ENCODE data around the gene UGT1A8.
"Not testable (repeated sequence)": the region's sequence is repeated elsewhere in the genome, so short reads cannot be mapped to it uniquely, and the experiment has no call there.

UGT1A8 gene

GRCh38 chr2:233686928-233687327 is 69.5 kb downstream of the UGT1A8 start:
- no peak for DNase-seq (ENCODE audit: low read depth in 2 of 2)

DNA sequence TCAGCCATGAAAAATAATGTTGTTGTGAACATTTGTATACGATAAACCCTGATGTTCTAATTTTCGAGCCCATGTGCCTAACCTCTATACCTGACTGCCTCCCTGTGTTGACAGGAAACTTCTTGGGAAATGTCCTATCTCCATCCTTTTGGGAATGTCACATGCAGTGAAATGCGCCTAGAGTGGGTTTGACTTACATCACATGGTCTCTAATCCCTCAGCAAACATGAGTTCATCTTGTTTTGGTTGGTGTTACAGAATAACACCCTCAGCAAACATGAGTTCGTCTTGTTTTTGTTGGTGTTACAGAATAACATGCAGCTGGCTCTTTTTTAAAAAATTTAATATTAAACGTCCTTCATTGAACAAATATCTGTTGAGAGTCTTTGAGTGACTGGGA is 70.9 kb downstream of the UGT1A8 start:
- DNase-seq (ENCODE audit: low read depth in 2 of 2) = no peak

DNA sequence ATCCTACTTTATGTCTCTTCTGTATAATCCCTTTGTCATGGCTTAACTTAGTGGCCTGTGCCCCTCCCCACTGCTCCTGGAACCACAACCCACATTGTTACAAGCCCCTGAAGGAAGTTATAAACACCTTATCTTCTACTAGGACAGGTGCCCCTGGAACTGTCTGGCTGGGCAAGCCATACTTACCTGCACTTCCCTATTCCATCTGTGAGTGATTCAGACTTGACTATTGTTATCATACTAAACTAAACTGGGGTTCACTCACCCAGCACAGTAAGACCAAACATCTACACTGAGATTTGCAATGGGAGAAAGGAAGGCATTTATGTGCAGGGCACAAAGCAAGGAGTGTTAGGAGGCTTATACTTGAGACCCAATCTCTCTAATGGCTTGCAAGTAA is 71.6 kb downstream of the UGT1A8 start:
- DNase-seq (ENCODE audit: low read depth in 2 of 2) = no peak

- no peak for DNase-seq (ENCODE audit: low read depth in 2 of 2)
Observed at GRCh38 chr2:233689501-233689900, 72.1 kb downstream of the UGT1A8 start.

- no peak for DNase-seq (ENCODE audit: low read depth in 2 of 2)
Observed at GRCh38 chr2:233690444-233690843, 73.0 kb downstream of the UGT1A8 start.

DNA sequence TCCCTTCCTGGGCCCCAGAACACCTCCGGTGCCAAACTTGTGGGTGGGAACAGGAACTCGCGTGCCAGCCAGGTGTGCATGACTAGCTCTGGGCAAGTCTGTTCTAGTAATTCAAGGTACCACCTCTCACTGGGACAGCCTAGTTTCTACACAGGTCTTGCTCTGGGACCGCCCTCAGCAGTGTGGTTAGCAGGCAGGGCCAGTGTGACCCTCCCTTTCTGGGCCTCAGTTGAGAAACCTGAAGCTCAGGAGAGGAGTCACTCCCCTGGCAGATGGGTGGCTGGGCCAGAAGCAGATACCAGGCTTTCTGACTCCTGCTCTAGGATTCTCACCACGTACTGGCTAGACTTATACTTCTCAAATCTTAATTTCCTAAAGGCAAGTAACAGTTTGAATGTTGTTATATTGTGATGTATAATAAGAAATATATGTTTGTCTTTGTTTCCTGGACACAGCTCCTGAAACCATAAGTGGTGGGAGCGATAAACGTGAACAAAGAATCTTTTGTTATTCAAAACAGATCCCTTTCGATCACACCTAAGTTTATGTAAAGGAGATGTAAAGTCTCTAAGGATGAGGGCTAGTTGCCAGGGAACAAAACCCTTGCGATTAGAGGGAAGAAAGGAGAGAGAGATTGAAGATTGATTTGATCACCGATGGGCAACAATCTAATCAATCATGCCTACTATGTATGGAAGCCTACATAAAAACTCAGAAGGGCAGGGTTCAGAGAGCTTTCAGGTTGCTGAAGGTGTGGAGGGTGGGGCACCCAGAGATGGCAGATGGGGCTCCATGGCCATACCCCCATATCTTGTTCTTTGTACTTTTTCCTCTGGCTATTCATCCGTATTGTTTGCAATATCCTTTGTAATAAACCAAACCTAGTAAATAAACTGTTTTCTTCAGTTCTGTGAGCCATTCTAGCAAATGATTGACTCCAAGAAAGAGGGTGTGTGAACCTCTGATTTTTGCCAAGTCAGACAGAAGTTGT is 74.3 kb downstream of the UGT1A8 start:
- no peak for DNase-seq (ENCODE audit: low read depth in 2 of 2)

DNA sequence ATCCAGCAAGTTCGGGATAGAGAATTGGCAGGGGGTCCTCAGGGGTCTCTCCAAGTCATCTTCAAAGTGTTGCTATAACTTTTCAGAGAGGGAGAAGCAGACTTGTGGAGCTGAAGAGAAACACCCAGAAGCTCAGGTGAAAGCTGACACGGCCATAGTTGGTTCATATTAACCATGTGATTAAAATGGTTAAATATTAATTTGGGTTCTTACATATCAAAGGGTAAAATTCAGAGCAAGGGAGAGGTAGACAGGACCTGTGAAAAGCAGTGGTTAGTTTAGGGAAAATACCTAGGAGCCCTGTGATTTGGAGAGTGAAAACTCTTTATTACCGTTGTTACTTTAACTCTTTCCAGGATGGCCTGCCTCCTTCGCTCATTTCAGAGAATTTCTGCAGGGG is 75.2 kb downstream of the UGT1A8 start, which contains the start of gene UGT1A6:
Gene UGT1A6 (plus strand): TSS at position 243 of the 400 bp plus-strand sequence. CDS start 115 bp downstream, at position 358.
- no peak for DNase-seq (ENCODE audit: low read depth in 2 of 2)

- no peak for DNase-seq (ENCODE audit: low read depth in 2 of 2)
Observed at GRCh38 chr2:233693963-233694362, 76.5 kb downstream of the UGT1A8 start.

- DNase-seq (ENCODE audit: low read depth in 2 of 2) = no peak
Observed at GRCh38 chr2:233698740-233699139, 81.3 kb downstream of the UGT1A8 start.

GRCh38 chr2:233699424-233700027 is 82.1 kb downstream of the UGT1A8 start:
- DNase-seq (ENCODE audit: low read depth in 2 of 2) = no peak

GRCh38 chr2:233700028-233700635 is 82.7 kb downstream of the UGT1A8 start:
- DNase-seq (ENCODE audit: low read depth in 2 of 2) = no peak

- not testable (repeated sequence) for DNase-seq (ENCODE audit: low read depth in 2 of 2)
Observed at GRCh38 chr2:233700842-233701241, 83.4 kb downstream of the UGT1A8 start.

DNA sequence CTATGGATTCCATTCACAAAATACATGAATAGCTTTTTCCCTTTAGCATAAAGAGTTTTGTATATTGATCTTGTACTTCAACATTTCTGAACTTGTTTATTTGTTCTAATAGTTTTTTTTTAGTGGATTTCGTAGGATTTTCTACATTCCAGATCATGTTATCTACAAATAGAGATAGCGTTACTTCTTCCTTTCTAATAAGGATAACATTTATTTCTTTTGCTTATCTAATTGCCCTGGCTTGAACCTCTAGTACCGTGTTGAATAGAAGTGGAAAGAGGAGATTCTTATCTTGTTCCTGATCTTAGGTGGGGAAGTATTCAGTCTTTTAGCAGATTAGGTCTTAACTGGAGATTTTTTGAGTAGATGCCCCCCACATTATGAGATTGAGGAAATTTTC is 84.8 kb downstream of the UGT1A8 start:
- DNase-seq (ENCODE audit: low read depth in 2 of 2) = no peak

DNA sequence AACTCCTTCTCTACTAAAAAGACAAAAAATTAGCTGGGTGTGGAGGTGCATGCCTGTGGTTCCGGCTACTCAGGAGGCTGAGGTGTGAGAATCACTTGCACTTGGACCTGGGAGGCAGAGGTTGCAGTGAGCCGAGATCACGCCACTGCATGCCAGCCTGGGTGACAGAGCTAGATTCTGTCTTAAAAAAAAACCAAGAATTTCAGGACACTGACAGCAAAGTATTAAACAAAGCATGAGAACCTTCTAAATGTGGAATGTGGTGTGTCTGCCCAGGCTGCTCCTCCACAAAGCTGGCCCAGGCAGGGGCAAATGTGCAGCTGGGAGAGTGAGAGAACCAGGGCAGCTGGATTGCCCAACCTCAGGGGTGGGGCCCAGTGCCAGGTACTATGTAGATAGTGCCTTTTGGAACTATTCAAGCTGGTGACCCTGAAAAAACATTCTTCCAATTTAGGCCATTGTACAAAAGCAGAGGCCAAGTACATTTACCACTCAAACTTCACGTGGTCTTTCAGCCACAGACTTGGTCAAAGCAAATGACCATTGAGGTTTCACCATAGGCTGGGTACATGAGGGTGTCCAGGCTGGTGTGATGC is 88.6 kb downstream of the UGT1A8 start:
- DNase-seq (ENCODE audit: low read depth in 2 of 2) = no peak

GRCh38 chr2:233706720-233707119 is 89.3 kb downstream of the UGT1A8 start:
- no peak for DNase-seq (ENCODE audit: low read depth in 2 of 2)

DNA sequence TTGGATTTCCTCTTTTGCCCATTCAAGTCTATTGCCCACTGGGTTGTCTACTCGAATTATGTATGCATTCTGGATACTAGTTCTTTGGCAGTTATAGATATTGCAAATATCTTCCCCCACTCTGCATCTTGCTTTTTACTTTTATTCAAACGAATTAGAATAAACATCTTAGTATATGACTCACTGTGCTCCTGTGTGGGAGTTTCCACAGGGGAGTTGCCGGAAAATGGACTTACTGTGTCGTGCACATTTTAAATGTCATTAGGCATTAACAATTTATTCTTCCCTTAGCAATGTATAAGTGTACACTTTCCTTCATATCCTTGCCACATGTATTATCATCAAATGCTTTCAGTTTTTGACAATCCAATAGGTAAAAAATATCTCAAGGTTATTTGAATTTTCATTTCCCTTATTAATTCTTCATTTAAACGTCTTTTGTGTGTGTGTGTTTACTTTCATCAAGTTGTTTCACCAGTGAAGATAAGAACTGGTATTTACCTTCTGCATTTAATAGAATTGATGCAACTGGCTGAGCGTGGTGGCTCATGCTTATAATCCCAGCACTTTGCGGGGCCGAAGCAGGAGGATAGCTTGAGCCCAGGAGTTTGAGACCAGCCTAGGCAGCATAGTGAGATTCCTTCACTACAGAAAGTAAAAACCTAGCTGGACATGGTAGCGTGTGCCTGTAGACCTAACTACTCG is 90.7 kb downstream of the UGT1A8 start:
- no peak for DNase-seq (ENCODE audit: low read depth in 2 of 2)

- no peak for DNase-seq (ENCODE audit: low read depth in 2 of 2)
Observed at GRCh38 chr2:233708942-233709341, 91.5 kb downstream of the UGT1A8 start.

GRCh38 chr2:233711312-233712008 is 94.0 kb downstream of the UGT1A8 start:
- DNase-seq (ENCODE audit: low read depth in 2 of 2) = peak; percentile 45

DNA sequence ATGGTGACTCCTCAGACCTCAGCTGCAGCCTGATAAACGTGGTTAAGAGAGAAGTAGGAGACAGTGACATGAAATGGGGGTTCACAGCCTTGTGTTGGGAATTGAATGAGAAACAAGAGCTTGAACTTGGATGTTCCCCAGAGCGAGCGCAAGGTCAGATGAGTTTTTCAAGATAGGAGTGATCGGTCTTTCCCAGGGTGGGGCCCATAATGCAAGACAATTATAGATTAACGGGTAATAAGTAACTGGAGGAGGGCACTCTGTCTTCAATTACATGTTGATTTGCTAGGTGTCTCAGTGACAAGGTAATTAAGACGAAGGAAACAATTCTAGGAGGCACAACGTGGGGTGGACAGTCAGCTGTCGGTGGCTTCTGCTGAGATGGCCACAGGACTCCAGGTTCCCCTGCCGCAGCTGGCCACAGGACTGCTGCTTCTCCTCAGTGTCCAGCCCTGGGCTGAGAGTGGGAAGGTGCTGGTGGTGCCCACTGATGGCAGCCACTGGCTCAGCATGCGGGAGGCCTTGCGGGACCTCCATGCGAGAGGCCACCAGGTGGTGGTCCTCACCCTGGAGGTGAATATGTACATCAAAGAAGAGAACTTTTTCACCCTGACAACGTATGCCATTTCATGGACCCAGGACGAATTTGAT is 95.3 kb downstream of the UGT1A8 start, which contains the start of gene UGT1A5:
Gene UGT1A5 (plus strand): TSS at position 297 of the 651 bp plus-strand sequence. CDS start 85 bp downstream, at position 382.
- DNase-seq (ENCODE audit: low read depth in 2 of 2) = no peak

DNA sequence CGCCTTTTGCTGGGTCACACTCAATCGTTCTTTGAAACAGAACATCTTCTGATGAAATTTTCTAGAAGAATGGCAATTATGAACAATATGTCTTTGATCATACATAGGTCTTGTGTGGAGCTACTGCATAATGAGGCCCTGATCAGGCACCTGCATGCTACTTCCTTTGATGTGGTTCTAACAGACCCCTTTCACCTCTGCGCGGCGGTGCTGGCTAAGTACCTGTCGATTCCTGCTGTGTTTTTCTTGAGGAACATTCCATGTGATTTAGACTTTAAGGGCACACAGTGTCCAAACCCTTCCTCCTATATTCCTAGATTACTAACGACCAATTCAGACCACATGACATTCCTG is 95.8 kb downstream of the UGT1A8 start:
- no peak for DNase-seq (ENCODE audit: low read depth in 2 of 2)
